NT2/D1 (cell line): Measurements from ENCODE around the gene ITGAE.

Source experiments
- SUZ12 ChIP-seq: IDR thresholded peaks from 2 replicates; pipeline ENCODE4 v1.6.1; 2011; ENCODE audit not compliant: insufficient read length, insufficient read depth; ENCODE audit errors: extremely low read depth
- ZNF274 ChIP-seq: IDR thresholded peaks from 2 replicates; pipeline ENCODE4 v1.6.1; 2011; ENCODE audit warnings: mild to moderate bottlenecking, low read depth, low read length

GRCh38 chr17:3768341-3768740 lies 32.6 kb downstream of the ITGAE start:
- TF ChIP-seq ZNF274 (no peak), SUZ12 (no peak)
